A673 (cell line): ENCODE data around the gene NOD1.

ENCODE experiments used
- CTCF ChIP-seq: fragments of 300-800, 200-600 bp; sonication (generic); conservative IDR thresholded peaks from 2 replicates; pipeline ENCODE4 v1.5.1; 2017; ENCODE audit warnings: low read depth, mild to moderate bottlenecking, antibody characterized with exemption, low read length, moderate library complexity, mixed read lengths
- EZH2 ChIP-seq: fragments of 200-600 bp; sonication (generic); IDR thresholded peaks from 2 replicates; pipeline ENCODE4 v1.6.1; 2017; ENCODE audit warnings: borderline replicate concordance, low read depth, mild to moderate bottlenecking, mixed read lengths, antibody characterized with exemption, low read length; ENCODE audit not compliant: poor library complexity, severe bottlenecking

- TF ChIP-seq EZH2 (no peak), CTCF (peak; percentile 50)
These were observed 9.3 kb downstream of the NOD1 start for GRCh38 chr7:30469303-30469702.
